ENCODE measurements around the gene UVSSA. TPM values are rescaled to one million over a fixed set of nuclear protein-coding genes. Genes with fewer than 3 reads are reported as not detected.

Gene UVSSA
- total RNA-seq, 6 experiments from 2014 or later = 7.7 to 9.0 (median 8.7) TPM

- H3K9me3 Mint-ChIP-seq = no peaks in the 10 kb centered on the region
- H3K4me1 Mint-ChIP-seq (ENCODE audit: low read depth) = no peaks in the 10 kb centered on the region
- H3K36me3 Mint-ChIP-seq (ENCODE audit: low read depth) = peaks cover 6% of the 10 kb centered on the region; the same call in 1 of the 2 replicates
- no peak overlapping the region for H3K27ac Mint-ChIP-seq
- H3K27me3 Mint-ChIP-seq (ENCODE audit: insufficient read depth) = no peaks in the 10 kb centered on the region; the same call in 1 of the 2 replicates
- no peak for DNase-seq
- TF ChIP-seq CTCF (IDR thresholded peaks at IDR 0.05) = no peak
- H3K4me3 Mint-ChIP-seq = no peak overlapping the region
Observed at GRCh38 chr4:1328267-1329155, 18.5 kb upstream of the UVSSA start.

- H3K4me1 Mint-ChIP-seq (ENCODE audit: low read depth) = no peaks in the 10 kb centered on the region
- H3K4me3 Mint-ChIP-seq = no peak overlapping the region
- DNase-seq = no peak
- no peak overlapping the region for H3K27ac Mint-ChIP-seq
- no peak for TF ChIP-seq CTCF (IDR thresholded peaks at IDR 0.05)
- H3K9me3 Mint-ChIP-seq = no peaks in the 10 kb centered on the region
- H3K36me3 Mint-ChIP-seq (ENCODE audit: low read depth) = peaks cover 11% of the 10 kb centered on the region
- H3K27me3 Mint-ChIP-seq (ENCODE audit: insufficient read depth) = no peaks in the 10 kb centered on the region; the same call in none of the 2 replicates
Observed at GRCh38 chr4:1329408-1330371, 17.3 kb upstream of the UVSSA start.

GRCh38 chr4:1330761-1331590 is 16.0 kb upstream of the UVSSA start:
- Mint-ChIP-seq H3K9me3 (peaks cover 5% of the 10 kb centered on the region), H3K4me3 (no peak overlapping the region), H3K36me3 (ENCODE audit: low read depth) (peaks cover 18% of the 10 kb centered on the region), H3K4me1 (ENCODE audit: low read depth) (no peaks in the 10 kb centered on the region), H3K27me3 (ENCODE audit: insufficient read depth) (no peaks in the 10 kb centered on the region; the same call in none of the 2 replicates), H3K27ac (no peak overlapping the region)
- TF ChIP-seq CTCF (IDR thresholded peaks at IDR 0.05) = no peak
- DNase-seq = no peak

GRCh38 chr4:1331591-1332353 is 15.2 kb upstream of the UVSSA start:
- H3K27me3 Mint-ChIP-seq (ENCODE audit: insufficient read depth) = no peaks in the 10 kb centered on the region; the same call in none of the 2 replicates
- no peak overlapping the region for H3K4me3 Mint-ChIP-seq
- no peak for TF ChIP-seq CTCF (IDR thresholded peaks at IDR 0.05)
- H3K36me3 Mint-ChIP-seq (ENCODE audit: low read depth) = peaks cover 26% of the 10 kb centered on the region
- DNase-seq = no peak
- peaks cover 10% of the 10 kb centered on the region for H3K9me3 Mint-ChIP-seq
- H3K27ac Mint-ChIP-seq = no peak overlapping the region
- H3K4me1 Mint-ChIP-seq (ENCODE audit: low read depth) = no peaks in the 10 kb centered on the region

All from HFFc6 (cell line).